CD4-positive, CD25-positive, alpha-beta regulatory T cell (primary cell): ENCODE measurements around the gene SAMD4B. TPM values are rescaled to one million over a fixed set of nuclear protein-coding genes. Genes with fewer than 3 reads are reported as not detected.
A peak's percentile ranks its signal among the peaks of the same experiment; 100 is the strongest.

Source experiments
- ATAC-seq, 2 donors: fragments of 150-1000 bp; cut with Tn5 transposase; one replicate each; pipeline ENCODE4 v1.10.0; 2021; ENCODE audit warnings: low read depth in 2 of 2, moderate number of reproducible peaks in 2 of 2, moderate library complexity in 1 of 2
- DNase-seq, 3 donors: peaks; one replicate each; pipeline versions ENCODE4 v3.0.0 to v3.0.0-alpha.2; 2012 to 2022; ENCODE audit warnings: mixed read lengths in 1 of 3
- H3K27ac ChIP-seq: one replicate; pipeline ENCODE4 v1.7.0; 2013; ENCODE audit warnings: mild to moderate bottlenecking, low read length; ENCODE audit not compliant: insufficient read depth, poor library complexity, severe bottlenecking
- H3K27me3 ChIP-seq: one replicate; pipeline ENCODE4 v1.7.0; 2013; ENCODE audit warnings: low read length; ENCODE audit not compliant: control insufficient read depth, insufficient read depth
- H3K36me3 ChIP-seq: one replicate; pipeline ENCODE4 v1.7.0; 2013; ENCODE audit warnings: mild to moderate bottlenecking, low read length, moderate library complexity; ENCODE audit not compliant: control insufficient read depth, insufficient read depth
- H3K4me1 ChIP-seq: 2 replicates; pipeline ENCODE4 v1.7.0; 2013; ENCODE audit warnings: mild to moderate bottlenecking, low read length; ENCODE audit not compliant: insufficient read depth, control insufficient read depth, poor library complexity, severe bottlenecking
- H3K4me3 ChIP-seq: one replicate; pipeline ENCODE4 v1.7.0; 2013; ENCODE audit warnings: low read depth, mild to moderate bottlenecking, low read length, moderate library complexity
- H3K9me3 ChIP-seq, 2 experiments: 1 replicate in 1 of 2; 2 replicates in 1 of 2; pipeline ENCODE4 v1.7.0; 2013; ENCODE audit warnings: low read length in 2 of 2, mild to moderate bottlenecking in 1 of 2, moderate library complexity in 1 of 2; ENCODE audit not compliant: control insufficient read depth in 2 of 2
- H3K27ac Mint-ChIP-seq, 3 donors: one replicate each; pipeline ENCODE4 v1.8.0; 2020 to 2022; ENCODE audit warnings: mild to moderate bottlenecking in 3 of 3, mixed read lengths in 3 of 3, moderate library complexity in 2 of 3
- H3K27me3 Mint-ChIP-seq: one replicate; pipeline ENCODE4 v1.8.0; 2022; ENCODE audit warnings: mild to moderate bottlenecking, mixed read lengths
- H3K36me3 Mint-ChIP-seq: one replicate; pipeline ENCODE4 v1.8.0; 2020; ENCODE audit warnings: mixed read lengths
- H3K4me1 Mint-ChIP-seq, 4 donors: one replicate each; pipeline ENCODE4 v1.8.0; 2020 to 2022; ENCODE audit warnings: mixed read lengths in 4 of 4, mild to moderate bottlenecking in 1 of 4
- H3K4me3 Mint-ChIP-seq, 4 donors: one replicate each; pipeline ENCODE4 v1.8.0; 2020 to 2022; ENCODE audit warnings: mild to moderate bottlenecking in 4 of 4, mixed read lengths in 4 of 4, moderate library complexity in 3 of 4
- H3K9me3 Mint-ChIP-seq, 7 donors: one replicate each; pipeline ENCODE4 v1.8.0; 2020 to 2022; ENCODE audit warnings: mixed read lengths in 7 of 7, mild to moderate bottlenecking in 3 of 7, moderate library complexity in 2 of 7
- polyA plus RNA-seq, 4 donors: library from polyadenylated mRNA; unstranded; fragments of 300-500 nt; fragmentation: Illumina TruSeq; gene quantifications; one replicate each; pipeline ENCODE4 v1.2.3, GENCODE V29; 2021
- total RNA-seq: library from RNA; stranded (reverse); gene quantifications from one replicate; pipeline ENCODE4 v1.2.3, GENCODE V29; 2022

SAMD4B gene
- total and polyA plus RNA-seq, 5 donors from 2014 or later, result 5.7 to 78.9 (median 7.1) TPM

- peaks cover 0 to 29% (median 7%) of the 10 kb centered on the region in 4 donors for H3K4me1 Mint-ChIP-seq
- peaks cover 30% of the 10 kb centered on the region for H3K36me3 Mint-ChIP-seq
- no peak overlapping the region for H3K27ac Mint-ChIP-seq
- Histone ChIP-seq H3K36me3 (peaks cover 15% of the 10 kb centered on the region), H3K27ac (no peak overlapping the region), H3K9me3 (no peaks in the 10 kb centered on the region), H3K4me1 (peaks cover 13% of the 10 kb centered on the region), H3K27me3 (no peaks in the 10 kb centered on the region), H3K4me3 (no peak overlapping the region)
- ATAC-seq (no peak), DNase-seq (no peak)
- peaks cover 0 to 3% (median 0%) of the 10 kb centered on the region in 7 donors for H3K9me3 Mint-ChIP-seq
- H3K4me3 Mint-ChIP-seq, result peak overlapping the region in 1 of 4 donors; percentile 56
- no peaks in the 10 kb centered on the region for H3K27me3 Mint-ChIP-seq
Measured at GRCh38 chr19:39315933-39316332, 26.3 kb upstream of the SAMD4B start.

- peaks cover 23% of the 10 kb centered on the region for H3K36me3 Mint-ChIP-seq
- peak overlapping the region in 1 of 4 donors; percentile 56 for H3K4me3 Mint-ChIP-seq
- no peaks in the 10 kb centered on the region for H3K9me3 ChIP-seq
- DNase-seq (no peak), ATAC-seq (no peak)
- H3K27me3 ChIP-seq, result no peaks in the 10 kb centered on the region
- peaks cover 13% of the 10 kb centered on the region for H3K4me1 ChIP-seq
- peaks cover 0 to 33% (median 14%) of the 10 kb centered on the region in 4 donors for H3K4me1 Mint-ChIP-seq
- no peaks in the 10 kb centered on the region for H3K27me3 Mint-ChIP-seq
- peaks cover 0 to 3% (median 0%) of the 10 kb centered on the region in 7 donors for H3K9me3 Mint-ChIP-seq
- H3K36me3 ChIP-seq, result peaks cover 12% of the 10 kb centered on the region
- no peak overlapping the region for H3K4me3 ChIP-seq
- no peak overlapping the region for H3K27ac ChIP-seq
- peak overlapping the region; percentile 14 to 75 (median 53) for H3K27ac Mint-ChIP-seq
Measured at GRCh38 chr19:39316627-39317321, 25.4 kb upstream of the SAMD4B start.

GRCh38 chr19:39317476-39317875 lies 24.7 kb upstream of the SAMD4B start:
- no peaks in the 10 kb centered on the region for H3K27me3 ChIP-seq
- H3K9me3 ChIP-seq, result no peaks in the 10 kb centered on the region
- no peak overlapping the region for H3K27ac ChIP-seq
- H3K27ac Mint-ChIP-seq, result peak overlapping the region; percentile 53 to 75 (median 63)
- no peak overlapping the region for H3K4me3 ChIP-seq
- no peak for DNase-seq
- H3K27me3 Mint-ChIP-seq, result no peaks in the 10 kb centered on the region
- H3K4me1 ChIP-seq, result peaks cover 13% of the 10 kb centered on the region
- ATAC-seq, result no peak
- H3K4me1 Mint-ChIP-seq, result peaks cover 0 to 36% (median 14%) of the 10 kb centered on the region in 4 donors
- H3K9me3 Mint-ChIP-seq, result peaks cover 0 to 3% (median 0%) of the 10 kb centered on the region in 7 donors
- no peak overlapping the region for H3K4me3 Mint-ChIP-seq
- peaks cover 12% of the 10 kb centered on the region for H3K36me3 ChIP-seq
- H3K36me3 Mint-ChIP-seq, result peaks cover 20% of the 10 kb centered on the region

GRCh38 chr19:39318071-39318470 lies 24.1 kb upstream of the SAMD4B start:
- Mint-ChIP-seq H3K36me3 (peaks cover 17% of the 10 kb centered on the region), H3K4me3 (peak overlapping the region in 1 of 4 donors; percentile 23), H3K4me1 (peaks cover 0 to 39% (median 16%) of the 10 kb centered on the region in 4 donors), H3K9me3 (peaks cover 0 to 3% (median 0%) of the 10 kb centered on the region in 7 donors), H3K27me3 (no peaks in the 10 kb centered on the region), H3K27ac (peak overlapping the region in 1 of 3 donors; percentile 52)
- Histone ChIP-seq H3K9me3 (no peaks in the 10 kb centered on the region), H3K4me3 (no peak overlapping the region), H3K4me1 (peaks cover 13% of the 10 kb centered on the region), H3K27me3 (no peaks in the 10 kb centered on the region), H3K36me3 (peaks cover 12% of the 10 kb centered on the region), H3K27ac (no peak overlapping the region)
- no peak for ATAC-seq
- no peak for DNase-seq

GRCh38 chr19:39318690-39319089 lies 23.5 kb upstream of the SAMD4B start:
- peaks cover 12% of the 10 kb centered on the region for H3K36me3 Mint-ChIP-seq
- peak overlapping the region in 3 of 4 donors; percentile 81 to 87 (median 85) for H3K4me3 Mint-ChIP-seq
- H3K27me3 ChIP-seq, result no peaks in the 10 kb centered on the region
- ATAC-seq (no peak), DNase-seq (no peak)
- H3K9me3 Mint-ChIP-seq, result peaks cover 0 to 2% (median 0%) of the 10 kb centered on the region in 7 donors
- H3K4me1 ChIP-seq, result peaks cover 13% of the 10 kb centered on the region
- no peaks in the 10 kb centered on the region for H3K9me3 ChIP-seq
- H3K36me3 ChIP-seq, result peaks cover 12% of the 10 kb centered on the region
- no peak overlapping the region for H3K4me3 ChIP-seq
- peaks cover 0 to 42% (median 17%) of the 10 kb centered on the region in 4 donors for H3K4me1 Mint-ChIP-seq
- H3K27me3 Mint-ChIP-seq, result no peaks in the 10 kb centered on the region
- peak overlapping the region in 2 of 3 donors; percentile 7 to 52 for H3K27ac Mint-ChIP-seq
- no peak overlapping the region for H3K27ac ChIP-seq

- no peaks in the 10 kb centered on the region for H3K9me3 ChIP-seq
Measured at GRCh38 chr19:39319098-39319891, 22.9 kb upstream of the SAMD4B start.

GRCh38 chr19:39319892-39320248 lies 22.4 kb upstream of the SAMD4B start:
- no peaks in the 10 kb centered on the region for H3K27me3 Mint-ChIP-seq

More at GRCh38 chr19:39319098-39319891, 22.9 kb upstream of the SAMD4B start:
- no peak overlapping the region for H3K27ac ChIP-seq
- Mint-ChIP-seq H3K9me3 (peaks cover 0 to 2% (median 0%) of the 10 kb centered on the region in 7 donors), H3K4me3 (peak overlapping the region; percentile 73 to 87 (median 83)), H3K27ac (peak overlapping the region; percentile 2 to 94 (median 7)), H3K27me3 (no peaks in the 10 kb centered on the region), H3K4me1 (peaks cover 0 to 46% (median 18%) of the 10 kb centered on the region in 4 donors), H3K36me3 (peaks cover 12% of the 10 kb centered on the region)
- H3K36me3 ChIP-seq, result peaks cover 9% of the 10 kb centered on the region
- no peak for DNase-seq
- H3K27me3 ChIP-seq, result no peaks in the 10 kb centered on the region
- peaks cover 13% of the 10 kb centered on the region for H3K4me1 ChIP-seq
- no peak overlapping the region for H3K4me3 ChIP-seq
- no peak for ATAC-seq

More at GRCh38 chr19:39319892-39320248, 22.4 kb upstream of the SAMD4B start:
- H3K27ac Mint-ChIP-seq, result peak overlapping the region in 1 of 3 donors; percentile 62
- Histone ChIP-seq H3K36me3 (peaks cover 4% of the 10 kb centered on the region), H3K27ac (no peak overlapping the region), H3K9me3 (no peaks in the 10 kb centered on the region), H3K4me1 (peaks cover 13% of the 10 kb centered on the region), H3K27me3 (no peaks in the 10 kb centered on the region), H3K4me3 (no peak overlapping the region)
- H3K9me3 Mint-ChIP-seq, result peaks cover 0 to 2% (median 0%) of the 10 kb centered on the region in 7 donors
- DNase-seq, result no peak
- peaks cover 12% of the 10 kb centered on the region for H3K36me3 Mint-ChIP-seq
- no peak for ATAC-seq
- peak overlapping the region in 3 of 4 donors; percentile 81 to 87 (median 85) for H3K4me3 Mint-ChIP-seq
- H3K4me1 Mint-ChIP-seq, result peaks cover 0 to 48% (median 18%) of the 10 kb centered on the region in 4 donors
